HT-29 (cell line): Measurements from ENCODE around the gene STK4. TPM values are rescaled to one million over a fixed set of nuclear protein-coding genes. Genes with fewer than 3 reads are reported as not detected.

Source experiments
- DNase-seq: peaks from one replicate; pipeline ENCODE4 v3.0.0-alpha.2; 2015; ENCODE audit warnings: low spot score
- total RNA-seq: library from RNA; depleted of rRNA; stranded (reverse); fragments of >200 nt; shearing (Covaris generic); gene quantifications from 2 replicates; pipeline ENCODE4 v1.2.3, GENCODE V29; 2014

Gene STK4
- total RNA-seq, 1 experiment from 2014 or later, result 27.1 TPM

DNA sequence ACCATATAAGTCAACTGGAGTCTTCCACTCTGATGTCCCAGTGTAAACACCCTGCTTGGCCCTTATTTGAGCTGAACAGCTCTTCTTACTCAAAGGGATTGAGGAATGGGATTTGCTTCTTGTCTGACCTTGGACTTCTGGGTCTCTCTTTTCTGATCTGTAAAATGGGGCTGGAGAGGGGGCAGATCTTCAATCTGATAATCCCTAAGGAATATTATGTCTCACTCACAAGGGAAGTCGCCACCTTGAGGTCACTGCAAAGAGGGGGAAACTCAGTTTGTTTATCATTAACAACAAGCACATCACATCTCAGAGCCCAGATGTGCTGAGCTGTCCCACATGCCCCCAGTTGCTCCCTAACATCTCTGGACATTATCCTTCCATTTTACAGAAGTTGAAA lies 119.6 kb downstream of the STK4 start:
- no peak for DNase-seq

DNA sequence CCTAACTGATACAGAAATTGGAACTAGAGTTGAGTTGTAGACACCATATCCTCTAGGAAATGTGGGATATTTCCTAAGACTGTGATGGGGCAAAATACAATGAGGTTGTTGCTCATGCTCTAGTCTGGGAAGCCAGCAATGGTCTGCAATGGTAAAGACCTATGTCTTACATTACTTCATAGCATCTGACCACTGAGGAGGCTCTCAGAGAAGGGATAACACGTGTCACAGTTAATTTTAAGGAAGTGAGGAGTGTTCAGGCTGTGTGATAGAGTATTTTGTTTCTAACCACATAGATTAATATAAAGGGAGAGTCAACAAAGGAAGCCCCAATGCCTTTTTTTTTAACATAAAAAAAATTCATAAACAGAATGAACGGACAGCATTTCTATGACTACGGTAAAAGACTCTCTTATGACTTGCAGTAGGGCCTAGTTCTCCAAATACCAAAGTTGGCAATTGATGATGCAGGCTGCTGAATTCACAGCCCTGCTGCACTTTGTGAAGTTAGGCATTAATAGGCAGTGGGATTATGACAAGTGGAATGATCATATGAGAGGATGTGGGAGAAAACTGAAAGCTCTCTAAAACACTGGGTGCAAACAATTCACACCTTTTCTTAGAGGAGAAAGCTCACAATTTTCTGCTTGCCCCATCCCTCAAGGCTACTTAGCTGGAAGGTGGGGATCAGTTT lies 120.9 kb downstream of the STK4 start:
- no peak for DNase-seq

DNA sequence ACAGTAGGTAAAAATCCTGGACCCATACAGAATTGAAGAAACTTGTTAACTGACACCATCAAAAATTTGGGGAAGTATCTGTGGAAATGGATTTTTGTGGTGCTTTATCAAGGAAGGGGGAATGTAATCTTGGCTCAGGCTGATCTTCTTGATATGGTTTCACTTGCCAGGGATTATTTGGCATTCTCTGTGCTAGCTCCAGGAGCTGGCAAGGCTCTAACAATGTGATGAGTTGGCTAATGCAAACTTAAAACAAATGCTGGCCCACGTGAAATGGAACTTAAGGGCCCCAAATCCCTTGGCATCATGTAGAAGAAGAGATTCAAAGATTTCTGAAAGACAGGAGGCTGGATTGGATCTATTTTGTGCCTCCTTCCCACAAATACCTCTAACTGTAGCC lies 121.5 kb downstream of the STK4 start:
- no peak for DNase-seq

DNA sequence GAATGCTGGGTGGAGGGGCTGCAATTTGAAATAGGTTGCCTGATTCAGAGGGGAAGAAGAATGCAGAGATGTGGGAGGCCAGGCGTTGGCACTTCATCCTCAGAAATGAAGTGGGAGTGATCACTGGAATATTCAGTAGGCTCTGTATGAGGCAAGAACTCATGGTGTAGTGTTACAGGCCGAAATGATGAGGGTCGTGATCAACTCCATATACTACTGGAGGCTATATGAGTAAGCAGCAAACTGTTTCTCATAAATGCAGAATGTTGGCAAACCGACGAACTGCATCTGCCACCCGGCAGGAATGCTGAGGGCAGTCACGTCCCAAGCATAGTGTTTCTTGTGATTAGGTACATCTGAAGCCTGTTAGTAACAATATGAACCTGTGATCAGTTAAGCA lies 121.9 kb downstream of the STK4 start:
- DNase-seq, result no peak

DNA sequence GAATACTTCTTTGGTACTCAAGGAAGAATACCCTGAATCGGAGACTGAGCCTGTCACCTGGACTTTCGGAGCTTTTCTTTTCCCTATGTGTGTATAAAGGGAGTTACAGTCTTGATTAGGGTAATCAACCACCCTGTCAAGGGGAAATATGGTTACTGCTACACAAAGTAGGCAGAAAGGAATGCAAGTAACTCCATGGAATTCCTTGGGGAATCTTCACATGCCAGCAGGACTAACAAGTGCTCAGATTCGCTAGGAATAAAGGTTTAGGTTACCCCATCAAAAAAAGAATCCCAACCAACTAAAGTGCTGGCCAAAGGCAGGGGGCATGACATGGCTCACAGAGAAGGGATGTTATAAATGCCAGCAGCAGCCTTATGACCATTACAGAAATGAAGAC lies 124.2 kb downstream of the STK4 start:
- DNase-seq, result no peak

DNA sequence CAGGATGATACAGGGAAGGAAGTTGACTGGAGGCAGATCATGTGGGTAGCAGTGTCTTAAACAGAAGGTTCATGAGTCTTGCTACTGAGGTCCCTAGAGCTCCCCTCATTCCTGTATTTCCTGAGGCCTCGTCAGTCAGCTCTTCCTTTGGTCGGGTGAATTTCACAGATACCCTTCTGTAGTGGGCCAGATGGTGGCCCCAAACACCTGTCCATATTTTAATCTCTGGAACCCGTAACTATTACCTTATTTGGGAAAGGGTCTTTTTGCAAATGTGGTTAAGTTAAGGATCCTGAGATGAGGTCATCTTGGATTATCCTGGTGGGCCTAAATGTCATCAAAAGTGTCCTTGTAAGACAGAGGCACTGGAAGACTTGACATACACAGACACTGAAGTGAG lies 125.1 kb downstream of the STK4 start:
- DNase-seq, result no peak

DNA sequence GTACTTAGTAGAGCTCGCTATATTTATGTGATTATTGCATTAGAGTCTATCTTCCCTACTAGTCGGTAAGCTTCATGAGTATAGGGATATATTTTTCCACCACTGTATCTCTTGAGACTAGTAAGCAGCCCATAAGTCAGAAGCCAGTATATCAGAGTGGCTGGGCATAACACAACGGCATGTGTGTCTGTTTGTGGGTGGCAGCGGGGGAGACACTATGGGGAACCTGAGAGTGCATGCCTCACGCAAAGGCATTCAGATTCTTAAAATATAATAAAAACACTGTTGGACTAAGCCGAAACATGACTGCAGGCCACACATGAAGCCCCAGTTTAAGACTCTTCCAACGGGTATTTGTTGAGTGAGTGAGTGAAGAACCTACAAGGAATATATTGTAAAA lies 126.6 kb downstream of the STK4 start:
- DNase-seq, result no peak

DNA sequence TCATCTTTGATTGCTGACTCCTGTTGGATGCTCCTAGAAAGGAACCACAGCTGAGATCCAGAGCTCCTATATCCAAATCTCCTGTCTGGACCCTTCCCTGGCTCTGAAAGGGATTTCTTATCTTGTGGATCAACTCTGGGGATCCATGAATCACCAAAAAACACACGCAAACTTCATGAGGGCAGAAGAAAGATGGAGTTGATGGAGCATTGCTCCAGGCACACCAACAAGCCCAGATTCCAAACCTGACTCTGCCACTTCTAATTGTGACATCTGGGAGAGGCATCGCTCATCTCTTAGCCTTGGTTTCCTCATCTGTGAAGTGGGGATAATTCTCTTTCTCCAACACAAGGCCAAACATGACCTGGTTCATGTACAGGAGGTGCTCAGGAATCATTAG lies 127.9 kb downstream of the STK4 start:
- DNase-seq, result no peak

DNA sequence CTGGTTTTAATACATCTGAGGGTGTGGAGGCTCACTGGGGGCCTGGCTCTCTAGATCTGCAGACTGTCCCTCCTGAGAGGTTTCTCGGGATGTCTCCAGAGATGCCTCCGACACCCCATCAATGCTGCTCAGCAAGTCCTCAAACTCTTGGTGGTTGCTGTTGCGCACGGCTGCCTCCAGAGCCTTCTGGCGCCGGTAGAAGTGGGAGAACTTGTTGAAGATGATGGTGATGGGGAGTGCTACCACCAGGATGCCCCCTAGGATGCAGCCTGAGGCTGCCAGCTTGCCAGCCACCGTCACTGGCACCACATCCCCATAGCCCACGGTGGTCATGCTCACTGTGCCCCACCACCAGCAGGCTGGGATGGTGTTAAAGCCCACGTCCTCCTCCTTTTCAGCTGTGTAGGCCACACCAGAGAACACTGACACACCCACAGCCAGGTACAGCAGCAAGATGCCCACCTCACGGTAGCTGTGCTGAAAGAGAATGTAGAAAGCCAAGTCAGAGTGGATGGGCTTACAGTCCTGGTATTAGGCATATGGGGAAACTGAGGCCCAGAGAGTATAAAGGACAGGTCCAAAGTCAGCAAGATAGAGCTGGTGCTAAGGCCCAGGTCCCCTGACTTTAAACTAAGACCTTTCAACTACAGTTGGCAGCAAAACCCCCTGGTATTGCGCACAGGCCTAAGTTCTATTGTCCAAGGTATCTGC lies 128.7 kb downstream of the STK4 start:
- no peak for DNase-seq

DNA sequence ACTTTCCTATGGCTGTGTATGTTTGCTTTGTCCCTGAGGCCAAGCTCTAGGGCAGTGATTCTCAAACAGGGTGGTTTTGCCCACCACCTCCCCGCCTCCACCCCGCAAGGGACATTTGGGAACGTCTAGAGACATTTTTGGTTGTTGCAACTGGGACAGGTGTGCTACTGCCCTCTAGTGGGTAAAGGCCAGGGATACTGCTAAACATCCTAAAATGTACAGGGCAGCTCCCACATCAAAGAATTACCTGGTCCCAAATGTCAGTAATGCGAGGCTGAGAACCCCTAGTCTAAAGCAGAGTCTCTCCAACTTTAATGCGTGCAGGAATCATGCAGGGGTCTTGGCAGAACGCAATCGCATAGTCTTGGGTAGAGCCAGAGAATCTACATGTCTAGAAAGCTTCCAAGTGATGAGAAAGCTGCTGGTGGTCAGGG lies 129.5 kb downstream of the STK4 start:
- peak; percentile 89 for DNase-seq

DNA sequence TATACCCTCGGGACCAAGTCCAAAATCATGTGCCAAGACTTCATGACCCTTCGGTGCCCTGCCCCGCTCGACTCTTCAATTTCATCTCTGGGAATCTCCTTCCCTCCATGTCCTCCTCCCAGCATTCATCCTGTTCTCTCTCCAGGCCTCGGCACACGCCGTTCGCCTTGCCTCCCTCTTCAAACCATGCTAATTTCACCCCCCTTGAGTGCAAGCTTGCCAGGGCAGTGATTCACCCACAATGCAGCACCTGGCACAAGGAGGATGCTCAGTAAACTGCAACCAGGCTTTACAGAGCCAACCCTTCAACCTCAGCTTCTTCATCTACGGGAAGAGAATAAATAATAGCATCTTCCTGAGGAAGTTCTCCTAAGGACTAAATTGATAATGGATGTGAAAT lies 130.5 kb downstream of the STK4 start:
- no peak for DNase-seq

DNA sequence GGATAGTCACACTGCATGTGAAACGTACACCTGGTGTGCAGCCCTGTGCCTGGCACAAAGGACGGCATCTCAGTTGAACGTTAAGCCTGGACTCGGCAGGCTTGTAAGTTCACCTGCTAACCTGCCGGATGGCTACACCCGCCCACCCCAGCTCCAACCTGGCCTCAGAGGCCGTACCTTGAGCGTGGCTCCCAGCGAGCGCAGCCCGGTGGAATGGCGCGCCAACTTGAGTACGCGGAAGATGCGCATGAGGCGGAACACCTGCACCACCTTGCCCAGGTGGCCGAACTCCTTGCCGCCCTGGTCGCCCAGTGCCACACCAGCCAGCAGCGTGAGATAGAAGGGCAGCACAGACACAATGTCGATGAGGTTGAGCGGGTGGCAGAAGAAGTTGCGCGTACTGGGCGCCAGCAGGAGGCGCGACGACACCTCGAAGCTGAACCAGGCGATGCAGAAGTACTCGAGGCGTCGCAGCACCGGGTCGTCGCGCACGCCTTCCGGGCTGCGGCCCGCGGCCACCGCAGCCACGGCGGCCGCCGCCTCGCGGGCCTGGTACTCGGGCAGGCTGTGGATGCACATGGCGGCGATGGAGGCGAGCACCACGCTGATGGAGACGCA lies 131.3 kb downstream of the STK4 start:
- no peak for DNase-seq

DNA sequence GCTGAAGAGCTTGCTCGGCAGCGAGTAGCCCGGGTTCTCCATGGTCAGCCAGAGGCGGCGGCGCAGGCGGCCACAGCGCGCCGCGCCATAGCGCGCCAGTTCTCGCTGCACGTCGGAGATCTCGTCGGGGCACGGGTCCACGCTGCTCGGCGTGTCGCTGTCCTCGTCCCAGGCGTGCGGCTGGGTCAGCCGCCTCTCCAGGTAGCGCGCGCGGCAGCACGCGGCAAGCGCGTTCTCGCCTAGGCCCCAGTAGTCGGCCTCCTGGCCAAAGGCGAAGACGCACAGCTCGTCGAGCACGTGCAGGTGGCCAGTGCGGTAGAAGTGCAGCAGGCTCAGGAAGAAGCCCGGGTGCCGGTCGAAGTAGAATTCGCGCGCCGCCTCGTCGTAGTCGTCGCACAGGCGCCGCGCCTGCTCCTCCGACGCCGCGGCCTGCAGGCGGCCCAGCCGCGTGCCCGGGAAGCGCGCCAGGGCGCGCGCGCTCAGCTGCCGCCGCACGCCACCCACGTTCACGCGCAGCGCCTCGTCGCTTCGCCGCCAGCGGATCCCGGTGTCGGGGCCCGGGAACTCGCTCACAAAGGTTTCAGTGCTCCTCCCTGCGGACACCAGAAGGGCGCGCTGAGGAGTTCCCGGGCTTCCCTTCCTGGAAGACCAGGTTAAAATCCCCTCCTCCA lies 131.9 kb downstream of the STK4 start:
- DNase-seq, result no peak

DNA sequence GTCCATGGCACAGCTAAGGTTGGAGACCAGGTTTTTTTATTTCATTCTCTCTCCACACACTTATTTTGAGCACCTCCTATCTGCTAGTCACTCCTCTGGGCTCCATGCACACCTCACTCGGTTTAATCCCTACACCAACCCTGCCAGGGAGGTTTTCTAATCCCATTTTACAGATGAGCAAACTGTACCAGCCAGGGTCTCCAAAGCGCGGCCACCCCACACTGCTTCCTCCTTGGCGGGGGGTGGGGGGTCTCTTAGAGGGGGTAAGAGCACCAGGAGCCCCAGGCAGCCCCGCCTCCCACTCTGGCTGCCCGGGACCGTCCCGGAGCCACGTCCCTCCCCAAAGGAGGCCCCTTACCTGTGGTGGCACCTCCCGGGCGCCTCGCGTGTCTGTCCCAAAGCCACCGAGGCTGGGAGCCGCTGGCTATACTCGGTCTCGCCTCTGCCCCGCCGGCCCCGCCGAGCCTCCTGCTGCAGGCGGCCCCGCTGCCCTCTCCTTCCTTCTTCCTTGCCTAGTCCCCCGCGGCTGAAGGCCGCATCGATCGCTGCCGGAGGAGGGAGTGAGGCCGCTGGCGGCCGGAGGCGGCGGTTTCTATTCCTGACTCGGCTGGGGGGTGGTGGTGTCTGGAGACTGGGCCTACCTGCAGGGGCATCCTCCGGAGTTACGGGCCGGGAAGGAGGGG lies 134.4 kb downstream of the STK4 start, which contains the start of gene KCNS1:
Gene KCNS1, minus strand, starts transcription at position 565 of the 683 bp plus-strand sequence. CDS start 1,891 bp downstream, outside the sequence.
- DNase-seq, result no peak

DNA sequence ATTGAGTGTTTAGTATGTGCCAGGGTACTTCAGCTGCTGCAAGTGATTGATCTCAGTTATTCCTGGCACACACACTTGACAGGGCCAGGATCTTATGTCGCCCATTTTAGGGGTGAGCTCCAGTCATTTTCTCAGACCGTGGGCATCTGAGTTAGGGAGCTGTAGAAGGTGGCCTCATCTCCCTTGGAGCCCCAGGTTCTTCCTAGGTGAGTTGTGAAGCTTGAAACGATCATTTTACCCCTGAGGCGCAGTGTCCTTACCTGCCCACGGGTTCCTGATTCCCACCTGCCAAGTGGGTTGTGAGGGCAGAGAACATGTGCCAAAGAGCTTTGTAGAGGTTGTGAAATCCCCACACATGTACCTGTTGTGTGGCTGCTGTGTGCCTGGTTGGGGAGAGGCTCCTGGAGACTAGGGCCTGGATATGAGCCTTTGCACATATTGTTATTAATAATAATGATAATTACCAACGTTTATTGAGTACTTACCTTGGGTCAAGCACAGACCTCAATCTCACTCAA lies 135.1 kb downstream of the STK4 start:
- DNase-seq, result no peak

DNA sequence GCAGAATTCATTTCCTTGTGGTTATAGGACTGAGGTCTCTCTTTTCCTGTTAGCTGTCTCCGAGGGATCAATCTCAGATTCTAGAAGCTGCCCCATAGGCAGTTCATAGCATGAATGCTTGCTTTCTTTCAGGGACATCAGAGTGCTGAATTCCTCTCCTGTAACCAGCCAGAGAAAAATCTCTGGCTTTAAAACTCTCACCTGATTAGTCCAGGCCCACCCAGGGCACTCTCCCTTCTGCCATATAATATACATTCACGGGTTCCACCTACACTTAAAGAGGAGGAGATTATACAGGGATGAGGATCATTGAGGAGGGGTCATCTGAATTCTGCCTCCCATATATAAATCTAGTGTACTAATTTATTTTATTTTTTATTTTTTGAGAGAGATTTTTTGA lies 136.8 kb downstream of the STK4 start:
- no peak for DNase-seq

DNA sequence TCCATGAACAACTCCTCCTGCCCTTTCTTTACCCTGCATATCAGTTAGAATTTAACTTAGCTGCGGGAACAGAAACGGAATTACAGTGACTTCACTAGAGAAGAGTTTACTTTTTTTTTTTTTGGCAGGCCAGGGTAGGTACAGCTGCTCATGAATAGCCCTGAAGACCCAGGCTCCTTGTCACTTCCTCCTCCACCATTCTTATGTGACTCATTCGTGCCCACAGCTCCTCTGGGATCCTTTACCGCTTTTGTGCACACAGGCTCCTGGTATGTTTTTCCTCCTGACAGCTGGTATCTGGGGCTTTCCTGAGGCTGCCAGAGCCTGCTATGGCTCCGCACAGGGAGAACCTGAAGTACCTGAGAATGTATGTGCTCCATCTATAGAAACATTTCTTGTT lies 138.5 kb downstream of the STK4 start:
- no peak for DNase-seq

DNA sequence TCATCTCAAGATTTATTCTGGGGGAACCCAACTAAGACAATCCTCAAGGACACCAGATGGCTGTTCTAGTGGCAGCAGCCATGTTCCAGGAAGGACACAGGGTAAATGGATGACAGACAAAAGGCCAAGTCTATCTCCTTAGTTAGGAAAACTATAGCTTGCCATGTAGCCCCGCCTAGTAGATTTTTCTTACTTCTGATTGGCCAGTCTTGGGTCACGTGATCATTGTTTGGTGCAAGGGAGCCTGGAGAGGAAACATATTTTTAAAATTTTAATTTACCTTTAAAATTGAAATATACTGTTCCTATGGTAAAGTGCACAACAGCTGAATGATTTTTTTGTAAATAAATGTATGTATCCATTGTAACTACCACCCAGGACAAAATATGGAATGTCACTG lies 139.0 kb downstream of the STK4 start:
- no peak for DNase-seq

DNA sequence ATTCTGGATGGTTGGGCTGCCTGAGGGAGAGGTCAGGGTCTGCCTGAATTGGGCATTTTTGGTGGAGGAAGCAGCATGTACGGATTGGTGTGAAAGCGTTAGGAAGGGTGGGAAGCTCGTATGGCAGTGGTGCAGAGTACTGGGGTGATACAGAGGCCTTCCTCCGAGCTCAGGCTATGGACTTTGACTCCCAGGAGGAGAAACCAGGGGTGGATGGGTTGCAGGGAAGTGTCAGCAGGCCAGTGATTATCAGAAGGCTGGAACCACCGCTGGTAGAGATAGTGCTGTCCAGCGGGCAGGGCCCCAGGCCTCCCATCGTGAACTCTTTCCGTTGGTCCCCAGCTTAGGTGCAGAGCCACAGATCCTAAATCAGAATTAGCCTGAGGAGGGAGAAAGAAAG lies 143.3 kb downstream of the STK4 start:
- no peak for DNase-seq

DNA sequence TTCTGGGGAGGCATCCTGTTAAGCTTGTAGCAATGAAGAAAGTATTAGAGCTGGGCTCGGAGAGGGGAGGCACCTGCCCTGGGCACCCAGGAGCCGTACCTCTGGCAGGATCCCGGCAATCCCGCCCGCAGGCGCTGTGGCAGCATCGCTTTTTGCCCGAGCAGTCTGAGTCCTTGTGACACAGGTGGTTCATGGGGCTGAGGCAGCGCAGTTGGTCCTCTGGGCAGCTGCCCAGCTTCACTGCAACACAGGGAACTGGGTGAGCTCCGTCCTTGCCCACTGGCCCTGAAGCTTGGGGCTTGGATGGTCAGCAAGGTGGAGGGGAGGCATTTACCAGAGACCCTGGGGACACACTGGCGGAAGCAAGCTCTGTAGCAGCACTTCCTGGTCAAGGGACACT lies 144.0 kb downstream of the STK4 start:
- DNase-seq, result no peak

DNA sequence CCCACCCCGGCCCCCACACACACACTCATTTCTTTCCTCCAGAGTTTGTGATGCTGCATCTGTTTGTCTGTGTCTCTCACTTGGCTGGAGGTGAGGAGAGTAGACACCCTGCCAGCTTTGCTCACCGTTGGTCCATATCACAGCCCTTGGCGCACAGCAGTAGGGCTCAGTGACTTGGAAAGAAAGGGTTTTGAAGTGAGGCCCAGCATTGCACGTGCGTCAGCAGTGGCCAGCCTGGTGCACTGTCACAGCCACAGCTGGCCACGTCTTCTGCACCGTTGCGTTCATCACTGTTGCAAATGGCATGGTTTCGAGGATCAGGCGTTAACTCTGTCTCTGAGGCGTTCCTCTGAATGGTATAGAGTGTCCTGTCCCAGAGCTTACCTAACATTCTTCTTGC lies 145.0 kb downstream of the STK4 start:
- no peak for DNase-seq
